Measurements from ENCODE around the gene HTT-AS.

GRCh38 chr4:3071811-3072210 is 2.5 kb downstream of the HTT-AS start:
- TF ChIP-seq CTCF (IDR thresholded peaks at IDR 0.05; ENCODE audit: poor library complexity) (no peak), EZH2phosphoT487 (IDR thresholded peaks at IDR 0.05; ENCODE audit: low read depth, severe bottlenecking, unreplicated experiment) (no peak), EZH2 (IDR thresholded peaks at IDR 0.05; ENCODE audit: borderline replicate concordance) (no peak)

Data from hepatocyte (in vitro differentiated cells).